Hepatocyte (in vitro differentiated cells): ENCODE data around the gene GALNTL6. TPM values are rescaled to one million over a fixed set of nuclear protein-coding genes. Genes with fewer than 3 reads are reported as not detected.
A peak's percentile ranks its signal among the peaks of the same experiment; 100 is the strongest.

ENCODE experiments used
- DNase-seq: peaks from one replicate; pipeline ENCODE4 v3.0.0-alpha.2; 2016; ENCODE audit warnings: low spot score
- H2AFZ ChIP-seq: fragments of 200-600 bp; sonication (generic); 2 replicates; pipeline ENCODE4 v1.6.0; 2016; ENCODE audit warnings: antibody characterized with exemption, mild to moderate bottlenecking
- H3K27ac ChIP-seq: fragments of 200-600 bp; sonication (generic); 2 replicates; pipeline ENCODE4 v1.5.1; 2016; ENCODE audit warnings: mild to moderate bottlenecking
- H3K27me3 ChIP-seq: fragments of 200-600 bp; sonication (generic); 2 replicates; pipeline ENCODE4 v1.6.1; 2016
- H3K36me3 ChIP-seq: fragments of 200-600 bp; sonication (generic); replicated peaks from 2 replicates; pipeline ENCODE4 v1.5.1; 2016; ENCODE audit warnings: low read depth; ENCODE audit not compliant: insufficient read depth
- H3K4me1 ChIP-seq: fragments of 200-600 bp; sonication (generic); 2 replicates; pipeline ENCODE4 v1.5.1; 2016; ENCODE audit warnings: mild to moderate bottlenecking, moderate library complexity; ENCODE audit not compliant: insufficient read depth
- H3K4me2 ChIP-seq: fragments of 200-600 bp; sonication (generic); 2 replicates; pipeline ENCODE4 v1.6.0; 2016
- H3K4me3 ChIP-seq: fragments of 200-600 bp; sonication (generic); 2 replicates; pipeline ENCODE4 v1.5.1; 2016; ENCODE audit warnings: mild to moderate bottlenecking
- H3K79me2 ChIP-seq: fragments of 200-600 bp; sonication (generic); 2 replicates; pipeline ENCODE4 v1.6.0; 2017; ENCODE audit warnings: mild to moderate bottlenecking
- H3K9me2 ChIP-seq: fragments of 200-600 bp; sonication (generic); replicated peaks from 2 replicates; pipeline ENCODE4 v1.6.0; 2017; ENCODE audit warnings: mild to moderate bottlenecking; ENCODE audit not compliant: insufficient read depth
- H3K9me3 ChIP-seq: fragments of 200-600 bp; sonication (generic); 2 replicates; pipeline ENCODE4 v1.5.1; 2016; ENCODE audit warnings: low read depth, mild to moderate bottlenecking
- H4K20me1 ChIP-seq: fragments of 200-600 bp; sonication (generic); 2 replicates; pipeline ENCODE4 v1.6.0; 2016; ENCODE audit warnings: mild to moderate bottlenecking; ENCODE audit not compliant: insufficient read depth, poor library complexity, severe bottlenecking
- EZH2 ChIP-seq: fragments of 200-600 bp; sonication (generic); IDR thresholded peaks from 2 replicates; pipeline ENCODE4 v1.6.1; 2016; ENCODE audit warnings: antibody characterized with exemption, mild to moderate bottlenecking, borderline replicate concordance
- EZH2phosphoT487 ChIP-seq: fragments of 200-600 bp; sonication (generic); IDR thresholded peaks from one replicate; pipeline ENCODE4 v1.6.1; 2018; ENCODE audit warnings: antibody characterized with exemption, mild to moderate bottlenecking, low read depth, moderate library complexity; ENCODE audit not compliant: unreplicated experiment, severe bottlenecking
- WGBS: methylation state at CpG from one replicate; pipeline ENCODE4 v1.1.6; 2016; ENCODE audit warnings: low lambda C conversion rate; ENCODE audit errors: missing lambda C conversion rate; 5-methylcytosine and 5-hydroxymethylcytosine counted together
- polyA plus RNA-seq: library from polyadenylated mRNA; unstranded; fragments of >200 nt; fragmentation: Nextera tagmentation; extraction: Ambion mirVana; gene quantifications from 2 replicates; pipeline ENCODE4 v1.2.1, GENCODE V29; 2016
- total RNA-seq: library from RNA; depleted of rRNA; stranded (reverse); fragments of >200 nt; gene quantifications from 2 replicates; pipeline ENCODE4 v1.2.3, GENCODE V29; 2014
- TF ChIP-seq, protein P1 (sequence below): fragments of 200-600 bp; sonication (generic); IDR thresholded peaks from 2 replicates; pipeline ENCODE4 v1.5.1; 2016; ENCODE audit warnings: antibody characterized with exemption, mild to moderate bottlenecking; ENCODE audit not compliant: poor library complexity

The GALNTL6 gene
- total RNA-seq (0.53 and 4.5 TPM in 2 replicates), polyA plus RNA-seq (0.26 and 0.74 TPM in 2 replicates)

DNA sequence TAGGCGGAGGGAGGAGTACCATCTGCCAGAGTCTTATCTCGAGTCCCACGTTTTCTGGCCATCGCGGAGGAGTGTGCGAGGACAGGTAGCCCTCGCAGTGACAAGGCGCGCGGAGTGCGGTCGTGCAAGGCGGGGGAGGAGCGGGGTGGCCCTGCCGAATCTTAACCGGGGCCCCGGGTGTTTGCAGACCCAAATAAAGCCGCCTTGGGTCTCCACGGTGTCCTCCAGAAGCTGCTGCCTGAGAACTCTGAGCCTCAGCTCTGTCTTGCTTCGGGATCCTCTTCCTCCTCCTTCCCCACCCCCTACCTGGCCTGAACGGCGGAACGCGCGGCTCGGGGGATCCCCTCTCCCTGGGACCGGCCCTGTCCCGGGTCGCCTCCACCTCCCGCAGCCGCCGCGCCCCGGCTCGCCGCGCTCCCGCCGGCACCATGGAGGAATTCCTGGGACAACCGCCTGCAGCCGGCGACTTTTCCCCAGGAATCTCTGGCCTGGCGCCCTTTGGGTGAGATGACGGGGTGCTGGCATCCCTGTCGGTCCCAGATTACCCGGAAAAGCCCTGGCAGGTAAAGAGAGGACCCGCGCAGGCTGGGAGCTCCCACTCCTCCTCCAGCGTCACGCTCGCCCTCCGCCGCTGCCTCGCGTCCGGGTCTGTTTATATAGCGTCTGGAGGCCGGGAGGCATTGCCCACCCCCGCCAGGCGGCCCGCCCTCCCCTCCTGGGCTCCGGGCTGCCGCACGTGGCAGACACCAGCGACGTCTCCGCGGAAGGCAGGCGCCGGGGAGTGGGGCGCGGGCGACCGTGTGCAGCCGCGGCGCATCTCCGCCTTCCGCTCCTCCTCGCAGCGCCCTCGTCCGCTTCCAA, at the start of gene GALNTL6:
Gene GALNTL6 (plus strand): TSS at position 740 of the 861 bp plus-strand sequence.
- Histone ChIP-seq H3K79me2 (no peaks in the 10 kb centered on the region), H3K27me3 (peaks cover 55% of the 10 kb centered on the region), H3K4me1 (no peaks in the 10 kb centered on the region), H3K4me2 (peak within 1 kb of the TSS; percentile 97), H3K27ac (no peak within 1 kb of the TSS), H3K9me2 (no peaks in the 10 kb centered on the region), H3K9me3 (no peaks in the 10 kb centered on the region), H4K20me1 (no peaks in the 10 kb centered on the region), H3K36me3 (no peaks in the 10 kb centered on the region), H3K4me3 (peak within 1 kb of the TSS; percentile 65), H2AFZ (peak within 1 kb of the TSS; percentile 82)
- WGBS: 1% methylated on average over 62 of the region's 83 CpGs
- TF ChIP-seq, protein P1, sequence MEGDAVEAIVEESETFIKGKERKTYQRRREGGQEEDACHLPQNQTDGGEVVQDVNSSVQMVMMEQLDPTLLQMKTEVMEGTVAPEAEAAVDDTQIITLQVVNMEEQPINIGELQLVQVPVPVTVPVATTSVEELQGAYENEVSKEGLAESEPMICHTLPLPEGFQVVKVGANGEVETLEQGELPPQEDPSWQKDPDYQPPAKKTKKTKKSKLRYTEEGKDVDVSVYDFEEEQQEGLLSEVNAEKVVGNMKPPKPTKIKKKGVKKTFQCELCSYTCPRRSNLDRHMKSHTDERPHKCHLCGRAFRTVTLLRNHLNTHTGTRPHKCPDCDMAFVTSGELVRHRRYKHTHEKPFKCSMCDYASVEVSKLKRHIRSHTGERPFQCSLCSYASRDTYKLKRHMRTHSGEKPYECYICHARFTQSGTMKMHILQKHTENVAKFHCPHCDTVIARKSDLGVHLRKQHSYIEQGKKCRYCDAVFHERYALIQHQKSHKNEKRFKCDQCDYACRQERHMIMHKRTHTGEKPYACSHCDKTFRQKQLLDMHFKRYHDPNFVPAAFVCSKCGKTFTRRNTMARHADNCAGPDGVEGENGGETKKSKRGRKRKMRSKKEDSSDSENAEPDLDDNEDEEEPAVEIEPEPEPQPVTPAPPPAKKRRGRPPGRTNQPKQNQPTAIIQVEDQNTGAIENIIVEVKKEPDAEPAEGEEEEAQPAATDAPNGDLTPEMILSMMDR: no peak
- TF ChIP-seq EZH2phosphoT487 (no peak), EZH2 (no peak)
- DNase-seq: peak; percentile 43

DNA sequence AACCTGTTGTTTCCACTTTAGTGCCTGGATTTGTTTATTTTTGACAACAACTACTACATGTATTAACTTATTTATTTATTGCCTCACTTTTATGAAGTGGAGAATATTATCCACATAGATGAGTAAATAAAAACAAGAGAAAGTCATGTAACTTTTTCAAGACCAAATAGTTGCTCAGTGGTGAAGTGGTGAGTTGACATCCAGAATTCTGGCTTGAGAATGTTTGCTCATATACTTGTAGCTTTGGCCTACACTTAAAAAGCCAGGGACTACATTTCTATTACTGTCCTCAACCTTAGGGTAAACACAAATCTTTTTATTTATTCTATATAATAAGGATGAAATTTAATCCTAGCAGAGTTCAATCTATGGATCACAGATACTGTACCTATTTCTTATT, 47.7 kb upstream of the GALNTL6 start:
- no peak overlapping the region for H3K4me2 ChIP-seq
- H3K9me3 ChIP-seq: no peaks in the 10 kb centered on the region
- TF ChIP-seq EZH2 (no peak), EZH2phosphoT487 (no peak)
- TF ChIP-seq, protein P1: no peak
- no peak overlapping the region for H3K27ac ChIP-seq
- no peaks in the 10 kb centered on the region for H3K27me3 ChIP-seq
- H4K20me1 ChIP-seq: no peaks in the 10 kb centered on the region
- DNase-seq: no peak
- no peaks in the 10 kb centered on the region for H3K36me3 ChIP-seq
- H3K9me2 ChIP-seq: no peaks in the 10 kb centered on the region
- no peak overlapping the region for H3K4me3 ChIP-seq
- no peaks in the 10 kb centered on the region for H3K79me2 ChIP-seq
- no peak overlapping the region for H2AFZ ChIP-seq
- H3K4me1 ChIP-seq: no peaks in the 10 kb centered on the region

DNA sequence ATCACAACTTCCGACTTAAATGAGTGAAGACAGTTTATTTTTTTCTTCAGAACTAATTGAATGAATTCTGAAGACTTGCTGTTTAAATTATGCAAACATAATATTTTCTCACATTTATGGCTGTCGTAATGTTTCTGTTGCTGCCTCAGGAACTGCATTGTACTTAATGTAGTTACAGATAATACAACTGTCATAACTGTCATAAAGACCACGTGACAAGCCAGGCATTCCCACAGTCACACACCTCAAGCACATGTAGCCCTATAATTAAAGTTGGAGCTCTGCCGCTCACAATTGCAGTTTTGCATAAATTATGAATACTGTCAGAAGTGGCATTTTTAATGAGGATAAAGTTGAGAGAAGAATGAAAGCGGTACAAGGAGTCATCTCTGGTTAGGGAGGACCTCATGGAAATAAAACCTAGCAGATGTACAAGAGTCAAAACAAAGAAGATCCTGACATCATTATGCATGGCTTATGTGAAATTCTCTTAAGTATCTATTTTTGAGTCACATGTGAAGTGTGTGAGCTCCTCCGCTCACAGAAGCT, 38.5 kb upstream of the GALNTL6 start:
- no peaks in the 10 kb centered on the region for H3K4me1 ChIP-seq
- no peak for TF ChIP-seq EZH2phosphoT487
- TF ChIP-seq, protein P1: no peak
- TF ChIP-seq EZH2: no peak
- no peaks in the 10 kb centered on the region for H3K9me2 ChIP-seq
- no peak overlapping the region for H3K4me2 ChIP-seq
- no peak overlapping the region for H3K4me3 ChIP-seq
- no peaks in the 10 kb centered on the region for H3K36me3 ChIP-seq
- H4K20me1 ChIP-seq: no peaks in the 10 kb centered on the region
- H3K27ac ChIP-seq: no peak overlapping the region
- no peaks in the 10 kb centered on the region for H3K27me3 ChIP-seq
- no peaks in the 10 kb centered on the region for H3K79me2 ChIP-seq
- H3K9me3 ChIP-seq: no peaks in the 10 kb centered on the region
- 88% methylated on average over 6 of the region's 6 CpGs for WGBS
- DNase-seq: no peak
- H2AFZ ChIP-seq: no peak overlapping the region
